Left ventricle myocardium inferior (tissue), 1 donor: ENCODE measurements around the gene MAP3K15. TPM values are rescaled to one million over a fixed set of nuclear protein-coding genes. Genes with fewer than 3 reads are reported as not detected.

Source experiments
- DNase-seq: peaks from one replicate; pipeline ENCODE4 v3.0.0-alpha.2; 2020
- H3K27ac ChIP-seq: fragments of 200-600 bp; replicated peaks from 2 replicates; pipeline ENCODE4 v1.8.0; 2021
- H3K27me3 ChIP-seq: fragments of 200-600 bp; 2 replicates; pipeline ENCODE4 v1.8.0; 2021; ENCODE audit warnings: low read depth
- H3K36me3 ChIP-seq: fragments of 200-600 bp; 2 replicates; pipeline ENCODE4 v1.8.0; 2021
- H3K4me1 ChIP-seq: fragments of 200-600 bp; 2 replicates; pipeline ENCODE4 v1.8.0; 2021
- H3K4me3 ChIP-seq: fragments of 200-600 bp; 2 replicates; pipeline ENCODE4 v1.8.0; 2021; ENCODE audit warnings: mild to moderate bottlenecking, moderate library complexity
- H3K9me3 ChIP-seq: fragments of 200-600 bp; replicated peaks from 2 replicates; pipeline ENCODE4 v1.8.0; 2021
- intact Hi-C: fragments of 100-400 bp; cut with micrococcal nuclease; formaldehyde crosslinking; loops from one replicate; pipeline ENCODE4 v1.11.0; 2022
- total RNA-seq: library from RNA; stranded (reverse); fragmentation: NEBNext Ultra II Directional; extraction: Animal tissue kit (Norgen Biotek cat#: 25700); gene quantifications from one replicate; pipeline ENCODE4 v1.2.1, GENCODE V29; 2021
- TF ChIP-seq, protein P1 (sequence below): fragments of 200-600 bp; IDR thresholded peaks from 2 replicates; pipeline ENCODE4 v1.8.0; 2021; ENCODE audit warnings: antibody characterized with exemption, mild to moderate bottlenecking, borderline replicate concordance
- donor health status: DM: no; HTN: yes; CAD: no; lungs with severe emphysema.

The MAP3K15 gene
- total RNA-seq, 1 donor from 2014 or later, result not detected

DNA sequence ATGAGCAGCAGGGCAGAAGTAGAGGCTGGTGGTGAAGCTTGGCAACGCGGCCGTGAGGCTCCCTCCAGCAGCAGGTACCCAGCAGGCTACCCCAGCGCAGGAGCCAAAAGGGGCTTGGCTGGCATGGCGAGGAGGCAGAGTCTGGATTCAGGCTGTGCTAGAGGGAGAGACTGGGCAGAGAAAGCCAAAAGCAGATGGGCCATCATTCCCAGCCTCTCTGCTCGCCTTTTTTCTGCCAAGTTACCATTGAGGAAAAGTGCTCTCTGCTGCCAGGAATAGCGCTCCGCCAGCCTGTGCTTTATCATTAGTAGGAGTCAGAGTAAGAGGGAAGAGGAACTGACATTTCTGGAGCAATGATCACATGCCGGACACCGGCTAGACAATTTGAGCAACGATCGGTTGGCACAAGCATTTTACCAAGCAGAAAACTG, 28.7 kb upstream of the MAP3K15 start:
- peaks cover 39% of the 10 kb centered on the region for H3K36me3 ChIP-seq
- intact Hi-C loops, result no loop called here
- peak; percentile 29 for DNase-seq

GRCh38 chrX:19543020-19543715, 27.9 kb upstream of the MAP3K15 start:
- H3K27me3 ChIP-seq, result no peaks in the 10 kb centered on the region
- TF ChIP-seq, protein P1, sequence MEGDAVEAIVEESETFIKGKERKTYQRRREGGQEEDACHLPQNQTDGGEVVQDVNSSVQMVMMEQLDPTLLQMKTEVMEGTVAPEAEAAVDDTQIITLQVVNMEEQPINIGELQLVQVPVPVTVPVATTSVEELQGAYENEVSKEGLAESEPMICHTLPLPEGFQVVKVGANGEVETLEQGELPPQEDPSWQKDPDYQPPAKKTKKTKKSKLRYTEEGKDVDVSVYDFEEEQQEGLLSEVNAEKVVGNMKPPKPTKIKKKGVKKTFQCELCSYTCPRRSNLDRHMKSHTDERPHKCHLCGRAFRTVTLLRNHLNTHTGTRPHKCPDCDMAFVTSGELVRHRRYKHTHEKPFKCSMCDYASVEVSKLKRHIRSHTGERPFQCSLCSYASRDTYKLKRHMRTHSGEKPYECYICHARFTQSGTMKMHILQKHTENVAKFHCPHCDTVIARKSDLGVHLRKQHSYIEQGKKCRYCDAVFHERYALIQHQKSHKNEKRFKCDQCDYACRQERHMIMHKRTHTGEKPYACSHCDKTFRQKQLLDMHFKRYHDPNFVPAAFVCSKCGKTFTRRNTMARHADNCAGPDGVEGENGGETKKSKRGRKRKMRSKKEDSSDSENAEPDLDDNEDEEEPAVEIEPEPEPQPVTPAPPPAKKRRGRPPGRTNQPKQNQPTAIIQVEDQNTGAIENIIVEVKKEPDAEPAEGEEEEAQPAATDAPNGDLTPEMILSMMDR, result no peak
- no peak overlapping the region for H3K27ac ChIP-seq
- H3K4me1 ChIP-seq, result peaks cover 15% of the 10 kb centered on the region
- no peaks in the 10 kb centered on the region for H3K9me3 ChIP-seq
- H3K36me3 ChIP-seq, result peaks cover 32% of the 10 kb centered on the region
- intact Hi-C loops, result no loop called here
- no peak overlapping the region for H3K4me3 ChIP-seq
- DNase-seq, result no peak

More for the DNA sequence above, 28.7 kb upstream of the MAP3K15 start:
- peaks cover 15% of the 10 kb centered on the region for H3K4me1 ChIP-seq
- no peak overlapping the region for H3K4me3 ChIP-seq
- no peaks in the 10 kb centered on the region for H3K9me3 ChIP-seq
- H3K27me3 ChIP-seq, result no peaks in the 10 kb centered on the region
- TF ChIP-seq, protein P1, result no peak
- peak overlapping the region; percentile 46 for H3K27ac ChIP-seq

- TF ChIP-seq, protein P1, result no peak
- Histone ChIP-seq H3K4me1 (peaks cover 15% of the 10 kb centered on the region), H3K4me3 (no peak overlapping the region), H3K27ac (no peak overlapping the region), H3K27me3 (no peaks in the 10 kb centered on the region), H3K9me3 (no peaks in the 10 kb centered on the region), H3K36me3 (peaks cover 43% of the 10 kb centered on the region)
- no peak for DNase-seq
- intact Hi-C loops, result no loop called here
Measured at GRCh38 chrX:19541931-19542330, 26.6 kb upstream of the MAP3K15 start.

DNA sequence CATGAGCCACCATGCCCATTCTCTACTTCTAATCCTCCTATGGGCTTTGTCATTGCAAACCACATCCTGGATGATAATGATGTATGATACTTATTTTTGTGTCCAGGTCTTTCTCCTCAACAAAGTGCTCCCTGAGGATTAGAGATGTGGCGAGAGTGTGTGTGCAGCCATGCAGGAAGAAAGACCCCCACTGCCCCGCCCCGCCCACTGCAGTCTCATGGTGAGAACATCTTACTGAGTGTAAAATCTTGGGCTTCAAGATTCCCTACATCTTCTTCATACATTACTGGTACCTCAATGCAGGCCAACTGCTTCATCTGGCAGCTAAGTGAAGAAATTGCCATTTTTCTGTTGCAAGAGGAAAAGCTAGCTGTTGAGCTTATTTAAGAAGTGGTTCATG, 25.9 kb upstream of the MAP3K15 start:
- Histone ChIP-seq H3K4me1 (peaks cover 15% of the 10 kb centered on the region), H3K36me3 (peaks cover 50% of the 10 kb centered on the region), H3K9me3 (no peaks in the 10 kb centered on the region), H3K27ac (no peak overlapping the region), H3K4me3 (no peak overlapping the region), H3K27me3 (no peaks in the 10 kb centered on the region)
- TF ChIP-seq, protein P1, result no peak
- intact Hi-C loops, result no loop called here
- no peak for DNase-seq

- TF ChIP-seq, protein P1, result no peak
- intact Hi-C loops, result no loop called here
- peaks cover 7% of the 10 kb centered on the region for H3K4me1 ChIP-seq
- H3K4me3 ChIP-seq, result no peak overlapping the region
- DNase-seq, result no peak
- H3K36me3 ChIP-seq, result peaks cover 57% of the 10 kb centered on the region
- H3K27me3 ChIP-seq, result no peaks in the 10 kb centered on the region
- no peaks in the 10 kb centered on the region for H3K9me3 ChIP-seq
- no peak overlapping the region for H3K27ac ChIP-seq
Measured at GRCh38 chrX:19540076-19540475, 24.8 kb upstream of the MAP3K15 start.
